K562 (cell line): Measurements from ENCODE around the gene EIF4E1B. TPM values are rescaled to one million over a fixed set of nuclear protein-coding genes. Genes with fewer than 3 reads are reported as not detected.

Source experiments
- CHD4 ChIP-seq: fragments of 200-600 bp; sonication (generic); IDR thresholded peaks from 3 replicates; pipeline ENCODE4 v1.6.1; 2012; ENCODE audit warnings: low read depth, mild to moderate bottlenecking, mixed read lengths, low read length, inconsistent platforms; ENCODE audit not compliant: insufficient read depth, insufficient replicate concordance, poor library complexity, severe bottlenecking
- CUX1 ChIP-seq: fragments of 200-800 bp; sonication (Bioruptor generic); IDR thresholded peaks from 2 replicates; pipeline ENCODE4 v1.6.1; 2016; ENCODE audit warnings: missing genetic modification characterization, missing compliant biosample characterization
- NONO ChIP-seq, 2 experiments: fragments of 200-400 bp in 1 of 2; fragments of 450-650 bp in 1 of 2; formaldehyde crosslinking in 1 of 2; IDR thresholded peaks; 2 replicates each; pipeline ENCODE4 v1.6.1; 2017; ENCODE audit warnings: low read depth in 2 of 2, mild to moderate bottlenecking in 2 of 2, moderate library complexity in 2 of 2, low read length in 1 of 2
- PHF20 ChIP-seq: fragments of 450-650 bp; IDR thresholded peaks from 2 replicates; pipeline ENCODE4 v1.6.1; 2018; ENCODE audit not compliant: partially characterized antibody
- RBFOX2 ChIP-seq: fragments of 200-400 bp; formaldehyde crosslinking; IDR thresholded peaks from 2 replicates; pipeline ENCODE4 v1.6.1; 2017; ENCODE audit warnings: low read depth, mild to moderate bottlenecking, low read length, moderate library complexity
- RCOR1 ChIP-seq, 2 experiments: IDR thresholded peaks; 2 replicates each; pipeline ENCODE4 v1.6.1; 2012; ENCODE audit warnings: low read depth in 2 of 2, low read length in 2 of 2, borderline replicate concordance in 1 of 2, improper control_type of control experiment in 1 of 2
- SIX5 ChIP-seq, 2 experiments: IDR thresholded peaks; 2 replicates each; pipeline ENCODE4 v1.6.1; 2011; ENCODE audit warnings: low read length in 2 of 2, borderline replicate concordance in 1 of 2, low read depth in 1 of 2, mild to moderate bottlenecking in 1 of 2, moderate library complexity in 1 of 2; ENCODE audit not compliant: insufficient read depth in 1 of 2
- STAT5B ChIP-seq: fragments of 250-450 bp; sonication (Bioruptor Pico); IDR thresholded peaks from 2 replicates; pipeline ENCODE4 v1.8.0; 2021; ENCODE audit warnings: mild to moderate bottlenecking, inconsistent platforms
- USF2 ChIP-seq: sonication (generic); formaldehyde crosslinking; IDR thresholded peaks from 2 replicates; pipeline ENCODE4 v1.5.0; 2020; ENCODE audit warnings: missing genetic modification reagents
- ZFP1 ChIP-seq: fragments of 450-650 bp; formaldehyde crosslinking; IDR thresholded peaks from 2 replicates; pipeline ENCODE4 v1.4.0; 2020; ENCODE audit warnings: mild to moderate bottlenecking, mixed read lengths
- ZNF224 ChIP-seq: sonication (generic); formaldehyde crosslinking; IDR thresholded peaks from 2 replicates; pipeline ENCODE4 v1.8.0; 2022; ENCODE audit warnings: mild to moderate bottlenecking, missing genetic modification reagents
- ZNF318 ChIP-seq, 2 experiments: fragments of 450-650 bp; IDR thresholded peaks; 2 replicates each; pipeline ENCODE4 v1.6.1; 2016; ENCODE audit warnings: mild to moderate bottlenecking in 2 of 2, borderline replicate concordance in 1 of 2, low read depth in 1 of 2, moderate library complexity in 1 of 2
- polyA plus RNA-seq, 8 experiments: library from polyadenylated mRNA; depleted of rRNA in 4 of 8; stranded (reverse) in 5 of 8; unstranded in 3 of 8; fragments of >200 nt; fragmentation: Nextera tagmentation in 2 of 8; fragmentation: Illumina TruSeq in 1 of 8; extraction: Ambion mirVana in 2 of 8; extraction: Trizol in 1 of 8; gene quantifications; 2 replicates each; pipeline versions ENCODE4 v1.2.1 to v1.2.3, GENCODE V29; 2011 to 2014; ENCODE audit warnings: inconsistent platforms in 1 of 8, missing spikeins in 1 of 8
- total RNA-seq, 7 experiments: library from RNA; depleted of rRNA in 6 of 7; stranded (reverse); fragments of >200 nt in 6 of 7; fragmentation: Illumina TruSeq in 2 of 7; extraction: Trizol in 2 of 7; gene quantifications; 2 replicates each; pipeline versions ENCODE4 v1.2.1 to v1.2.3, GENCODE V29; 2011 to 2021; ENCODE audit warnings: low replicate concordance in 1 of 7

The EIF4E1B gene
- total and polyA plus RNA-seq, 9 of the 15 experiments (the other 6 are each of a cell fraction or from before 2014, with no cell fraction given), result not detected

GRCh38 chr5:176694631-176695030, 64.2 kb downstream of the EIF4E1B start (continued):
- TF ChIP-seq CUX1 (CRISPR knock-in tag), result no peak
- TF ChIP-seq USF2 (CRISPR knock-in tag), result no peak
- no peak for TF ChIP-seq SIX5 (IDR thresholded peaks at IDR 0.05; ENCODE audit: borderline replicate concordance in 1 of 2, insufficient read depth in 1 of 2, low read depth in 1 of 2, low read length in 2 of 2)
- TF ChIP-seq ZNF318 (IDR thresholded peaks at IDR 0.05; ENCODE audit: borderline replicate concordance in 1 of 2, low read depth in 1 of 2), result no peak
- no peak for TF ChIP-seq CHD4
- no peak for TF ChIP-seq NONO (IDR thresholded peaks at IDR 0.05; ENCODE audit: low read depth in 2 of 2, low read length in 1 of 2)
- no peak for TF ChIP-seq ZFP1 (CRISPR knock-in tag)
- no peak for TF ChIP-seq ZNF224 (CRISPR knock-in tag)
- no peak for TF ChIP-seq STAT5B (CRISPR knock-in tag)
- TF ChIP-seq RCOR1 (IDR thresholded peaks at IDR 0.05; ENCODE audit: borderline replicate concordance in 1 of 2, low read depth in 2 of 2, low read length in 2 of 2), result no peak
- no peak for TF ChIP-seq PHF20
- no peak for TF ChIP-seq RBFOX2
